ENCODE measurements around the gene OPA1. TPM values are rescaled to one million over a fixed set of nuclear protein-coding genes. Genes with fewer than 3 reads are reported as not detected.

Gene OPA1
- polyA plus RNA-seq, 1 donor (not counting 4 experiments of a cell fraction or from before 2014, with no cell fraction given) = 50.1 TPM

DNA sequence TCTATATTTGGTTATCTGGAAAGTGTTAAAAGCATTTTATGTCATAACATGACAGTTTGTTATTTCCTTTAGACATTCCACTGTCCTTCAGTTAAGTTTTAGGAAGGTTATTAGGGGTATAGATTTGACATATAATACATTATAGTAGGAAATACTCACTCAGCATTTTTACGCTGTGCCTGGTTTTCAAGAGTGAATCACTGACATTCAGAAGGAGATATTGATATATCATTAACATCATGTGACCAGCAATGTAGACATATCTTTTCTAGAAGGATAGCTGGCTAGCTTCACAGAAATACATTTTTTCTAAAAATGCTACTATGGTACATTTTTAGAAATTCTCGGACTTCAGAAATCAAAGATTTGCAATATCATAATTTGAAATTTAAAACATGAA is 57.6 kb downstream of the OPA1 start:
- DNase-seq (ENCODE audit: low read depth, low spot score) (no peak), FAIRE-seq (no peak)
- Histone ChIP-seq H3K4me3 (ENCODE audit: control insufficient read depth in 2 of 3, extremely low read depth in 1 of 3, insufficient read depth in 2 of 3, low read depth in 1 of 3, low read length in 3 of 3) (no peak overlapping the region), H3K4me1 (ENCODE audit: control insufficient read depth, extremely low read depth, insufficient read depth, low read length) (no peaks in the 10 kb centered on the region), H3K79me2 (ENCODE audit: control insufficient read depth, insufficient read depth, low read length) (no peaks in the 10 kb centered on the region), H3K36me3 (ENCODE audit: control insufficient read depth in 2 of 2, extremely low read depth in 1 of 2, insufficient read depth in 2 of 2, low read length in 2 of 2) (peaks cover 1 to 15% of the 10 kb centered on the region in 2 experiments), H3K9me3 (ENCODE audit: control insufficient read depth, low read depth, low read length) (no peaks in the 10 kb centered on the region), H2AFZ (ENCODE audit: control insufficient read depth, low read length) (no peak overlapping the region), H3K27ac (ENCODE audit: control insufficient read depth, insufficient read depth, low read length) (no peak overlapping the region), H4K20me1 (ENCODE audit: control insufficient read depth, extremely low read depth, insufficient read depth, low read length) (no peaks in the 10 kb centered on the region), H3K4me2 (ENCODE audit: control insufficient read depth, extremely low read depth, insufficient read depth, low read depth, low read length) (no peak overlapping the region), H3K27me3 (ENCODE audit: control insufficient read depth, extremely low read depth, insufficient read depth, low read length) (no peaks in the 10 kb centered on the region), H3K9ac (ENCODE audit: control insufficient read depth, extremely low read depth, insufficient read depth, low read length) (no peak overlapping the region), H3K9me1 (ENCODE audit: control insufficient read depth, extremely low read depth, insufficient read depth, low read length) (no peaks in the 10 kb centered on the region)
- TF ChIP-seq EZH2 (IDR thresholded peaks at IDR 0.05; ENCODE audit: low read length) = no peak
- dilution Hi-C loops (cut with MboI; ENCODE audit: extremely low pct_ligation_motif_present, low sequenced_read_pairs) = no loop called here

DNA sequence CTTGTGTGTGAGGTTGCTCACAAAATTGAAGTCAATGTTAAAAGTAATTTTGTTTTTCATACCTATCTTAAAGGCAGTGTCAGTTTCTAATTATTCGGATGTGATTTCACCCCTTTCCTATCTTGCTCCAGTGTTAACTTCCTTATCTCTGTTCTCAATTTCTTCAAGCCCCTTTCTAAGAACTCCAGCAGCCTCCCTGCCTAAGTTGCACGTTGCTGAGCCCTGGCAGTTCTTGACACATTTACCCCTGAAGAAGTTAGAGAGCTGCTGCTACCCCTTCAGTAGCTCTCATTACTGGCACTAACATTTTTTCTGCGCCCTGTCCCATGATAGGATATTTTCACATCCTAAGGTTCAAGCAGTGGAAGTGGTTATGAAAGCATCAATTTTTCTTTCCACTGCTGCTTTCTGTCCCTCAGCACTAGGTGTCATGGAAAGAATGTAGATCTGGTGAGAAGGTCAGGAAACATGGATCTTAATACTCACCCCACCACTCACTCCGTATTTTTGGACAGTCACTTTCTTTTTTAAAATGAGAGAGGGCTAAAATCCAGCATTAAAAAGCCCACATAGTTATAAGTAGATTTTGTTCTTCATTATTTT is 62.9 kb downstream of the OPA1 start:
- Histone ChIP-seq H3K4me1 (ENCODE audit: control insufficient read depth, extremely low read depth, insufficient read depth, low read length) (no peaks in the 10 kb centered on the region), H3K36me3 (ENCODE audit: control insufficient read depth in 2 of 2, extremely low read depth in 1 of 2, insufficient read depth in 2 of 2, low read length in 2 of 2) (peaks cover 7 to 18% of the 10 kb centered on the region in 2 experiments), H3K4me3 (ENCODE audit: control insufficient read depth in 2 of 3, extremely low read depth in 1 of 3, insufficient read depth in 2 of 3, low read depth in 1 of 3, low read length in 3 of 3) (no peak overlapping the region), H3K9me1 (ENCODE audit: control insufficient read depth, extremely low read depth, insufficient read depth, low read length) (no peaks in the 10 kb centered on the region), H4K20me1 (ENCODE audit: control insufficient read depth, extremely low read depth, insufficient read depth, low read length) (no peaks in the 10 kb centered on the region), H3K4me2 (ENCODE audit: control insufficient read depth, extremely low read depth, insufficient read depth, low read depth, low read length) (no peak overlapping the region), H3K27me3 (ENCODE audit: control insufficient read depth, extremely low read depth, insufficient read depth, low read length) (no peaks in the 10 kb centered on the region), H3K9me3 (ENCODE audit: control insufficient read depth, low read depth, low read length) (no peaks in the 10 kb centered on the region), H2AFZ (ENCODE audit: control insufficient read depth, low read length) (no peak overlapping the region), H3K79me2 (ENCODE audit: control insufficient read depth, insufficient read depth, low read length) (no peaks in the 10 kb centered on the region), H3K9ac (ENCODE audit: control insufficient read depth, extremely low read depth, insufficient read depth, low read length) (no peak overlapping the region), H3K27ac (ENCODE audit: control insufficient read depth, insufficient read depth, low read length) (no peak overlapping the region)
- no peak for DNase-seq (ENCODE audit: low read depth, low spot score)
- FAIRE-seq = no peak
- dilution Hi-C loops (cut with MboI; ENCODE audit: extremely low pct_ligation_motif_present, low sequenced_read_pairs) = no loop called here
- TF ChIP-seq, protein P1, sequence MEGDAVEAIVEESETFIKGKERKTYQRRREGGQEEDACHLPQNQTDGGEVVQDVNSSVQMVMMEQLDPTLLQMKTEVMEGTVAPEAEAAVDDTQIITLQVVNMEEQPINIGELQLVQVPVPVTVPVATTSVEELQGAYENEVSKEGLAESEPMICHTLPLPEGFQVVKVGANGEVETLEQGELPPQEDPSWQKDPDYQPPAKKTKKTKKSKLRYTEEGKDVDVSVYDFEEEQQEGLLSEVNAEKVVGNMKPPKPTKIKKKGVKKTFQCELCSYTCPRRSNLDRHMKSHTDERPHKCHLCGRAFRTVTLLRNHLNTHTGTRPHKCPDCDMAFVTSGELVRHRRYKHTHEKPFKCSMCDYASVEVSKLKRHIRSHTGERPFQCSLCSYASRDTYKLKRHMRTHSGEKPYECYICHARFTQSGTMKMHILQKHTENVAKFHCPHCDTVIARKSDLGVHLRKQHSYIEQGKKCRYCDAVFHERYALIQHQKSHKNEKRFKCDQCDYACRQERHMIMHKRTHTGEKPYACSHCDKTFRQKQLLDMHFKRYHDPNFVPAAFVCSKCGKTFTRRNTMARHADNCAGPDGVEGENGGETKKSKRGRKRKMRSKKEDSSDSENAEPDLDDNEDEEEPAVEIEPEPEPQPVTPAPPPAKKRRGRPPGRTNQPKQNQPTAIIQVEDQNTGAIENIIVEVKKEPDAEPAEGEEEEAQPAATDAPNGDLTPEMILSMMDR (optimal IDR thresholded peaks at IDR 0.05 in 1 of 3, IDR thresholded peaks at IDR 0.05 in 1 of 3, conservative IDR thresholded peaks at IDR 0.05 in 1 of 3; ENCODE audit: extremely low read depth in 1 of 3, insufficient read depth in 2 of 3, low read length in 3 of 3) = no peak

DNA sequence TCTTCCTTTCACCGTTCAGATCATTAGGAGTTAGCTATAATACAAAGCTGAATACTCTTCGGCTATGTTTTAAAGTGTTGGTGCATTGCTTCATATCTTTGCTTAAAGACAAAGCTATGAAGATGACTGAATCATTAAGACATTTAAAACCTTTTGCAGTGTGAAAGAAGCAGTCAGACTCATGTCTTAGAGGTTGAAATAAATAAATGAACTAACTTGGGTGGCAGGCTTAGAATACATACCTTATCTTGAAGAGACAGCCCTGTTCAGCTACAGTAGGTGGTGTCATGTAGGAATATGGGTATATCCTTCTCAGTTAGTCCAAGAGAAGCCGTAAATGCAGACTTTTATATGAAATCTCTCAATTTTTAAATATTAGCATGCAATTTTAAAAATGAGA is 63.4 kb downstream of the OPA1 start:
- peaks cover 7 to 17% of the 10 kb centered on the region in 2 experiments for H3K36me3 ChIP-seq (ENCODE audit: control insufficient read depth in 2 of 2, extremely low read depth in 1 of 2, insufficient read depth in 2 of 2, low read length in 2 of 2)
- no peaks in the 10 kb centered on the region for H3K4me1 ChIP-seq (ENCODE audit: control insufficient read depth, extremely low read depth, insufficient read depth, low read length)
- H4K20me1 ChIP-seq (ENCODE audit: control insufficient read depth, extremely low read depth, insufficient read depth, low read length) = no peaks in the 10 kb centered on the region
- no peak overlapping the region for H2AFZ ChIP-seq (ENCODE audit: control insufficient read depth, low read length)
- no peaks in the 10 kb centered on the region for H3K79me2 ChIP-seq (ENCODE audit: control insufficient read depth, insufficient read depth, low read length)
- DNase-seq (ENCODE audit: low read depth, low spot score) (no peak), FAIRE-seq (no peak)
- dilution Hi-C loops (cut with MboI; ENCODE audit: extremely low pct_ligation_motif_present, low sequenced_read_pairs) = no loop called here
- TF ChIP-seq, protein P1 (optimal IDR thresholded peaks at IDR 0.05 in 1 of 3, IDR thresholded peaks at IDR 0.05 in 1 of 3, conservative IDR thresholded peaks at IDR 0.05 in 1 of 3; ENCODE audit: extremely low read depth in 1 of 3, insufficient read depth in 2 of 3, low read length in 3 of 3) = no peak
- no peak for TF ChIP-seq EZH2 (IDR thresholded peaks at IDR 0.05; ENCODE audit: low read length)
- H3K4me2 ChIP-seq (ENCODE audit: control insufficient read depth, extremely low read depth, insufficient read depth, low read depth, low read length) = no peak overlapping the region
- H3K9ac ChIP-seq (ENCODE audit: control insufficient read depth, extremely low read depth, insufficient read depth, low read length) = no peak overlapping the region
- H3K4me3 ChIP-seq (ENCODE audit: control insufficient read depth in 2 of 3, extremely low read depth in 1 of 3, insufficient read depth in 2 of 3, low read depth in 1 of 3, low read length in 3 of 3) = no peak overlapping the region
- H3K27me3 ChIP-seq (ENCODE audit: control insufficient read depth, extremely low read depth, insufficient read depth, low read length) = no peaks in the 10 kb centered on the region
- H3K9me1 ChIP-seq (ENCODE audit: control insufficient read depth, extremely low read depth, insufficient read depth, low read length) = no peaks in the 10 kb centered on the region
- H3K27ac ChIP-seq (ENCODE audit: control insufficient read depth, insufficient read depth, low read length) = no peak overlapping the region
- no peaks in the 10 kb centered on the region for H3K9me3 ChIP-seq (ENCODE audit: control insufficient read depth, low read depth, low read length)
